ENCODE measurements around the gene EFNA5.

Gene EFNA5

DNA sequence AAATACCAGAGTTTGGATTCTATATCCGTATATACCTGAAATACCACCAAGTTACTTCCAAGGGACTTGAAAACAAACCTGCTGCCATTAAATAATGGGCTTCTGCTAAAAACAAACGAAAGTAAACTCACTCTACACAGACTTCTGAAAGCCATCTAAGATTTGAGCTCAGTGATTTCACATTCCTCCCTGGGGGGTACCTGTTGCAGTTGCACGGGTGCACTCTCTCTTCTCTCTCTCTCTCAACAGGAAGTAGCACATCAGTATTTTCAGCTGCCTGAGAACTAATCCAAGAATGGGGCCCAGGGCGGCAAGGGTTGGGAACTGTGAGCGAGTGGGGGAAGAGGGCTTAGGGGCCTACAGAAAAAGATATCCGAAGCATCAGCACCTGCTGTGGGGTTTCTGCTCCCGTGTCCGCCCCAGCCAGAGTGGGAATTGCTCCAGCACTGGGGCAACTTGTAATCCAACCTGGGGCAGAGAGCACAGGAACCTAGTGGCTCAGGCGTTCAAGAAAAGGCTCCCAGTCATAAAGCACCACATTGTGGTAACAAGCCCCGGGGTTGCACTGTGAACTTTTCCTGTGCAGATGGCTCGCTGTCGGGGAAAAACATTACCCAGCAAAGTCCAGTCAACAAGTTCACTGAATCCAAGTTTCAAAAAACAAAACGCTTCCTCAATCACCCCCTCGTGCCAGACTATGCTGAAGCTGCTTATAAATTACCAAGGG, 99.8 kb downstream of the EFNA5 start:
- DNase-seq (ENCODE audit: low read depth in 2 of 2) = no peak

DNA sequence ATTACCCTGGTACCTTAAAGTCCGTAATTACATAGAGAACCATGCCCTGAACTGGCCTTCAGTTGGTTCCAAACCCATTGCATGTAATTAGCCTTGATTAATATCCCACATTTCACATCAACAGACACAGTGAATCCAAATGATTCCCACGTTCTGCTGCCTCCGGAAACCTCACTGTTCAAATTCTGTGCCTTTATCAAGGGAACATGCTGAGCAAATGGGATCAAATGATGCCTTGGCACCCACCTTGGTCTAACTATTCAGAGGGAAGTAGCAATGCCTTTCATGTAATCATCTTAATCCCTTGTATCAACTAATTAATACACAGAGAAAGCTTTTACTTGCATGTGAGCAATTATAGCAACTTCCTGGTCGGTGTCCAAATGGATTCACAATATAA, 100.6 kb downstream of the EFNA5 start:
- no peak for DNase-seq (ENCODE audit: low read depth in 2 of 2)

DNA sequence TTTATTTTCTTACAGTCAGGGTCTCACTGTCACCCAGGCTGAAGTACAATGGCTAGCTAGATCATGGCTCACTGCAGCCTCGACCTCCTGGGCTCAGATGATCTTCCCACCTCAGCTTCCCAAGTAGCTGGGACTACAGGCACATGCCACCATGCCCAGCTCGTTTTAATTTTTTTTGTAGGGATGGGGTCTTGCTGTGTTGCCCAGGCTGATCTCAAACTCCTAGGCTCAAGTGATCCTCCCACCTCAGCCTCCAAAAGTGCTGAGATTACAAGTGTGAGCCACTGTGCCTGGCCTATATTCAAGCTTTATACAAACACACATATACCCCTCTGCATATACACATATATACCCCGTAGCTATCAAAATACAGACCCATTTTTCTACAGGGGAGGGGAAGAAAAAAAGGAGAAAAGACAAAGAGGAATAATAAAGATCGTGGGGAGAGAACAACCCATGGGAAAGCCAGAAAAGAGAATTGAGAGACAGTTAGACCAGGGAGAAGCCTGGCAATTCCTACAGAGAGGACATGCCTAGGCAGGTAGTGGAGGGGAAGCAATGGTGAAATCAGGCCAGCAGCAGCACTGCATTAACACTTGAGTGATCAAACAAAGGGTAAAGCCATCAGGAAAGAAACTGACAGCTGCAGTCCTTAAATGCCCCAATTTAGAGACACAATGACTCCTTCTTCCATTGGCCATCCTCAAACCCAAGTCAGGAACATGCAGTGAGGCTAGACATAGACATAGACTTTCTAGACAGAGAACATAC, 102.7 kb downstream of the EFNA5 start:
- no peak for DNase-seq (ENCODE audit: low read depth in 2 of 2)

DNA sequence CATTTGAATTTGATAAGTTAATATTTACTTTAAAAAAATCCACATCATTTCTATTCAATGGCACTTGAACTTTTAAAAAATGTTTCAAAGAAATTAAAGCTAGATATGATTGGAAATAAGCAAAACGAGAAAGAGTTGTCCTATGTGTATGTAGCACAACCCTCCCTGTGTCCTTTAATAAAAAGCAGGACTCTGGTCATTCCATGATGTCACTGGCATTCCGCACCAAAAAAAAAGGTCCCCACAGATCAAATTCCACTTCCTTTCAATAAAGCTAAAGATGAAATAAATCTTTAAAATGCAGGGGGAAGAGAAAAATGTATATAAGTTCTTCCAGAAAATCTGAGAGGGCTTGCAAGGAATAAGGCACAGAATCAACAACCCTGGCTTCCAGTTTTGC, 103.8 kb downstream of the EFNA5 start:
- no peak for DNase-seq (ENCODE audit: low read depth in 2 of 2)

DNA sequence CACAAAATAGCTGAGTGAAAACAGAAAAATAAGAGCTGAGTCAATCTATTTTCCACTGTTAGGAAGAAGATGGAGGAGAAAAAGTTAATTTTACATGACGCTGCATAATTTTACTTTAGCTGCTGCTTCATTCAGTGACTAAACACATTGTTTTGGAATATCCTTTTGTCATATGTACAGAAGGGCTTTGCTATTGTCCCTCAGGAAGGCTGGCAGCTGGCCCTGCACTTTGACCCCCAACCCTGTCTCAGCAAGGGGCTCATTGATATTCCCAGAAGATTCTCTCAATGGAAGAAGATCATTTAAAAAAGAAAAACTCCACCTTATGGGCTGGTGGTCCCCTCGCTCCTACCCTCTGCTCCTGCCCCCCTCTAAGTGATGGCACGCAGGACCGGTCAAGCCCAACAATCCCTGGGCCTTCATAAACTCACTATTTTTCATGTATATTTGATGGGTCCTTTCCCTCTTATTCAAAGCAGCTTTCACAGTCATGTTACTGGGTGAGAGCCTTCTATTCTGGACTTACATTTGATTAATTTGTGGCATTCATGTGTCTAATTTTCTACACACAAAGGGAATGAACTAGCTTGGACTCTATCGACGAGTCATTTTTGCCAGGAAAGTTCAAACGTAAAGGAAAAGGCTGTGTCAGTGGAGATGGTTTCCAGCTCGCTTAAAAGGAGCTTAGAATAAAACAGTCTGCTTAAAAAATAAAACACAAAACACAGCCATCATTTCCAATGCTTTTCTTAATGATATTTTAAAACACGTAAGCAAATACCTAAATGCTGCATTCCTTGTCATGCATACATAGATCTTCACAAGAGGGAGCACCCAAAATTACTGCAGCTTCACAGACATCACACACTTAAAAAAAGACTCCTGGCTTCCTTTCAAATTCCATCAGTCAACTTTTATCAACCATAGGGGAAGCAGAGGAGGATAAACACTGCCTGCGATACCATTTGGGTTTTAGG, 104.7 kb downstream of the EFNA5 start:
- no peak for DNase-seq (ENCODE audit: low read depth in 2 of 2)

DNA sequence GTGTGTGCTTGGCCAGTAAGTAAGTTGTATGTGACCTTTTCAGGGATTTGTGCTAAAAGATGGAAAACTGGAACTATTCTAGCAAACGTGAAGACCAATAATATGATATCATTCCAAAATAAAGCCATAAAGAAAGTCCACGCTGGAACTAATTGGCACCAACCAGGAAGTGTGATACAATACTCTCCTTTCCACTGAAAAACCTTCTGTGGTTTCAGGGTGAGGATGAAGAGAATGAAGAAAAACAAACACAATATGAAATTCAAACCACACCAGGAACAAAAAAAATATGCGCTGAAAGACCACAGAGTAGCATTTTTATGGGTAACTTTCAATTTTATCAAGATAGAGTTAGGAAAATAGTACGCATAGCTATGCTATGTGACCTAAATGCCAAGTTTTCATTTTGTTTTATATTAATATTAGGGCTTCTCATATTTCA, 105.8 kb downstream of the EFNA5 start:
- no peak for DNase-seq (ENCODE audit: low read depth in 2 of 2)

DNA sequence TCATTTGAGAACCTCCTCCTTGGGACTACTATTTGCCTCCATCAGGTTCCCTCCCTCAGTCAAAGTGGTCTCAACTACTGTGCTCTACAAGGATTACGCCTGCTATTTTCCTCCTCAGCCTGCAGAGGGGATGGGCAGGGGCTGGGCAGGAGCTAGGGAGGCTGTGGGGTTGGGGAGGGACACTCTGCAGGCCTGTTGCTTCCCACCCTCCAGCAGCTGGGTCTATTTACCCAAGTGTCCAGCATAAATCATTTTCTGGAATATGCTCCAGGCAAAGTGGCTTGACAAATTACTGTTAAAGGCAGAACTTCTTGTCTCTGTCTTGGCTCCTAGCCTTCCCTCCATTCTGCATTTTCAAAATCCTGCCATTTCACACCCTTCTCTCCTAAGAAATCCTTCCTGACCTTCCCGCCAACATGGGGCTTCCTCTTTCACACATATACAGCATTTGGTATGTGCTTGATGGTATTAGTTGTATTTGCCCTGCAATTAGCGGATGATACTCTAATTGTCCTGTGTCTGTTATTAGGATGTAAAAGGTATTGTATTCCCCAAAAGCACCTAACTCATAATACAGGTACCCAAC, 106.7 kb downstream of the EFNA5 start:
- DNase-seq (ENCODE audit: low read depth in 2 of 2) = no peak

DNA sequence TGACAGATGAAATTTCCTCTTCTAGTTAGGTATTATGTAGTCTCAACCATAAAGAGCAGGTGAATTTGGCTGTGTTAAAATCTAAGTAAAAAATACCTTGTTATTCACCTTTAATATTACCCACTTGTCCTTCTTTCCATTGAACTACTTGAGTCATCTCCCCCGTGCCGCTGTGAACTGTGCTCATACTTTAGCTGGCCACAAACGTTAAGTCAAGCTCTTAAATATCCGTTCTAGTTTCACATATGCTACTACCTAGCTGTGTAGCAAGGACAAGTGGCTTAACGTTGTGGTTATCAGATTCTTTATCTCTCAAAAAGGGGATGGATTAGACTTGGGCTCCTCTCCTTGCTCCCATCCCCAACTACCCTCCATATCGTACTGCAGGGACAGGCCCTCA, 110.4 kb downstream of the EFNA5 start:
- no peak for DNase-seq (ENCODE audit: low read depth in 2 of 2)

DNA sequence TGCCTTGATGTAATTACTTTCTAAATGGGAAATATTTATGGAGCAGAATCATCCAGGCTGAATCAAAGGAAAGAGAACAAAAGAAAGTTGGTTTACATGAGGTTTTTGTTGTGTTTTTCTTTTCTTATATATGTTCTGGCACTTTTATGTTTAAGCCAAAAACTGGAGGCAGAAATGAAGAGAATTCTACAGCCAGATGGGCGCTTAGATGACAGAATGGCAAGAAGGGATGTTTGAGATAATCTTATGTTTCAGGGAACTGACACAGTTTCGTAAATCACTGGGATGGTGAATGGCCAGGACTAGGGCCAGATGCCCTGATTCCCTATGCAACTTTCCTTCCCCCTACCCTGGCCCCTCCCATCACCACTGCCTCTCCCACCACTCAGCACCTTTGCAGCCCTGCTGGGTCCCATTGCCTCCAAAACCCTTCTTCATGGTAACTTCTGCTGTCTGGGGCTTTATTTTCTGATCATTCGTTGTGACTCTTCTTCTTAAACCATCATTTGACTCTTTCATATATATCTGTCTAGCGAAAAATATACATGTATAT, 111.8 kb downstream of the EFNA5 start:
- DNase-seq (ENCODE audit: low read depth in 2 of 2) = no peak

DNA sequence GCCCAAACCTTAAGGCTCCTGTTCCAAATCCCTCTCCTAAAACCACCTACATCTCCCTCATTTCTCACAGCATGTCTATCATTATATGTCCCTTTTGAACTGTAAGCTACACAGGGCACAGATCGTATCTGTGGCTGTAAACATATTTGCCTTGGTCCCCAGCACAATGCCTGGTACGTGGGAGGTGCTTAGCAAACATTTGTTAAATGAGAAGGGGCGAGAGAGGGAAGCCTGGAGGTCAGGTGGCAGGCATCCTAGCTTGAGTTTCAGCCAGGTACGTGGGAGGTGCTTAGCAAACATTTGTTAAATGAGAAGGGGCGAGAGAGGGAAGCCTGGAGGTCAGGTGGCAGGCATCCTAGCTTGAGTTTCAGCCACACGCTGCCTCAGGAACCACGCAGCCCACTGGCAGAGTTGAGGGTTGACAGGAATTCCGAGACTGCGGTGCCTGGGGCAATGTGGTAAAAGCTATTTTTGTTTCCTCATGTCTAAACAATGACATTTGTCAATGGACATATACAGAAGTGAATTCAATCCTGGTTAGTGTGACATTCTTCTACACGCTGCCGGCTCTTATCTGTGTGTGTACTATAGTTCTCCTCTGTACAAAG, 113.6 kb downstream of the EFNA5 start:
- DNase-seq (ENCODE audit: low read depth in 2 of 2) = no peak

DNA sequence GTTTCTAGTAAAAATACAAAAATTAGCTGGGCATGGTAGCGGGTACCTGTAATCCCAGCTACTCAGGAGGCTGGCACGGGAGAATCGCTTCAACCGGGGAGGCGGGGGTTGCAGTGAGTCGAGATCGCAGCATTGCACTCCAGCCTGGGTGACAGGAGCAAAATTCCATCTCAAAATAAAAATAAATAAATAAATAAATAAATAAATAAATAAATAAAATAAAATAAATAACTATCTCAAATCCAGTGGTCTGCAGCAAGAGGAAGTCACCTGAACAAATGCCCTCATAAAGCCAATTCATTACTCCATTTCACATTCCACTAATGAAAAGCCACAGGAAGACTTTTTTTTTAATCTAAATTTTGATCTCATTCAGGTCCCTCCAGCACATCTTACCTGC, 114.2 kb downstream of the EFNA5 start:
- DNase-seq (ENCODE audit: low read depth in 2 of 2) = no peak

DNA sequence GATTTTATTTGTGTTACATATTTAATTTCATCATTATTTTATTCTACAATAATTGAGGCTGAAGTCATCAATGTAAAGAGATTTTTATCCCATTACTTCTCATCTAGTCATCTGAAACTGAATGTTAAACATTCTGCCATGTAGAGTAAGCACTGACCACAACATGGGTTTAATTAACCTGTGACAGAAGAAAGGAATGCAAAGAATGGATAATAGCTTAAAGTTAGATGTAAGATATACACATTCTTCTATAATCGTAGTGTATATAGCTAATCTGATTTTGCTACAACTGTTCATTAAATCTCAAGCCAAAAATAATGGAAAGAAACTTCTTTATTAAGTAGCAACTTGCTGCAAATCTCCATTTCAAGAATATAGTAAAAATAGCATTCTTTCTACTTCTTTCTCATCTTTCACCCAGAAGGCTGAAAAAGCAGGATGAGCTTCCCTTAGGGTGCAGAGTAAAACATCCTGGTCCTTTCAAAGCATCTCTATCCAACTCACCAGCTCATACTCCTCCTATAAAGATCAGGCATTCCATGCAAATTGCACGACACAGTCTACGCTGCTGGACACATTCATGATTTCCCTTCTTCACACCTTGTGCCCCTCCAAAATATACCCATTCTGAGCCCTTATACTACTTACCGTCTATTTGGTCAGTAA, 115.2 kb downstream of the EFNA5 start:
- no peak for DNase-seq (ENCODE audit: low read depth in 2 of 2)

DNA sequence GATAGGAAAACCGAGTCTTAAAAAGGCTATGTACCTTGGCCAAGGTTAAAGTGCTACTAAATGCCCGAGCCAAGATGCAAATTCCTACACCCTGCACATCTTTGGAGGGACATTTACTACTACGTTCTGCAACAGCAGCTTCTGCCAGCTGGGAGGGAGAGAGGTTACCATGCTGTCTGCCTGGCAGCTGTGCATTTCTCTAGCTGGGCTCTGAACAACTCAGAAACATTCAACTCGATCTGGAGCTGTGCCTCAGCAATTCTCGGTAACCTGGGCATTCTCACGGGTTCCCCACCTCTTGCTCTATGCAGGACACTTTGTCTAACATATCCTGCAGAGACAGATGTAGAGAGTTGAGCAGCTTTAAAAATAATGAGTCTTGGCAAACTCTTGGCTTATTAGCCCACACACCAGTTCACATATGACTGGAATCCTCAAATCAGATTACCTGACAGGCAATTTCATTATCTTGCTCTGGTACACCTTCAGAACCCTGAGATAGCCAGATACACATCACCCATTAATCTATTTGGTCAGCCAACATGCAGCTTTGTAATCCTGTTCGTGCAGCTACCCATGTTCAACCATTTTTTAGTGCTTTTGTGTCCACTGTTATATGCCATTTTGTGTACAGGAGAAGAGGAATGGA, 115.8 kb downstream of the EFNA5 start:
- DNase-seq (ENCODE audit: low read depth in 2 of 2) = no peak

DNA sequence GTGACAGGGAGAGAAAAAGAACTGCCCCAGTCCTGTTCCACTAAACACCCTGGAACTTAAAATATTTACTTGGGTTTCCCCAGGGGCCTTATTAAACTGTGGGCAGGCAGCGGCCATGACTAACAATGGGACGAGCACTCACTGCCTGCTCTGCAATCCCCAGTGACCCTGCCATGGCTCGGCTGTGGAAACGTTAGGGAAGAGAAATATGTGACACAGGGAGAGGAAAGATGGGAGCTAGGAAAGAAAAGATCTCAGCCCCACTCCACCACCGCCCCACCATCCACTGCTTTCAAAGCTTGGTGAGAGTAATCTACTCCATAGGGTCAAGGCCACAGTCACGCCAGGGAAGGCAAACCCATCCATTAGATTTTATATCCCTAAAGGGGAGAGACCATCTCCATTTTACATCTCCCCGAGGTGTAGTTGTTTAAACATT, 117.6 kb downstream of the EFNA5 start:
- no peak for DNase-seq (ENCODE audit: low read depth in 2 of 2)

DNA sequence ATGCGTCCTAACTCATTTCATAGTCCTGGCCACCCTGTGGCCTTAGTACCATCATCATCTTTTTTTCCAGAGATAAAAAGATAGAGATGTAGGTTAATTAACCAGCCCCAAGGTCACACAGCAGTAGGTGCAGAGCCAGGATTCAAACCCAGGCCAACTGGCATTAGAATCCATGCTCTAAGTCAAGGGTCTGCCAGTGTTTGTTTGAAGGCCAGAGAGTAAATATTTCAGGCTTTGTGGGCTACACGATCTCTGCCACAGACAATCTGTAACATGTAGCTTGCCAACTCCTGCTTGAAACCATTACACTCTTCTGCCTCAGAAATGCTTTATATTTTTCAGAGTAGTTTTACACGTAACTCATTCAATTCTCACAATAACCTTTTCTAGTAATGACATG, 119.6 kb downstream of the EFNA5 start:
- DNase-seq (ENCODE audit: low read depth in 2 of 2) = no peak

DNA sequence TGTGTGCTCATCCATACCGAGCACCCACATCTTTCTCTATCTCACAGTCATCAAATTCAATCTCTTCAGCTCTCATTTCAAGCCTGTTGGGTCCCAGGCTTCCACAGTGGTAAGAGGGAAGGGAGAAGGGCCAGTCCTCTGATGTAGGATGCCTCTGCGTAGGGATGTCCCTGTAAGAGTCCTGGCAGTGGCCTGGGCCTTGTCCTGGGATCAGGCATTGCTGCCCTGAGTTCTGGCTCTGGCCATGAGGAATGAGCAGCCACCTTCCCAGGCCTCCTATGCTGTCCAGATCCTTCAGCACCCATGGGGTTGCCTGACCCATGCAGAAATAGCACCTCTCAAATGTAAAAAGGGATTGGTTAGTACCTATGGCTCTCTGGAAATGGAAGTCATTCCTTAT, 121.2 kb downstream of the EFNA5 start:
- DNase-seq (ENCODE audit: low read depth in 2 of 2) = no peak

DNA sequence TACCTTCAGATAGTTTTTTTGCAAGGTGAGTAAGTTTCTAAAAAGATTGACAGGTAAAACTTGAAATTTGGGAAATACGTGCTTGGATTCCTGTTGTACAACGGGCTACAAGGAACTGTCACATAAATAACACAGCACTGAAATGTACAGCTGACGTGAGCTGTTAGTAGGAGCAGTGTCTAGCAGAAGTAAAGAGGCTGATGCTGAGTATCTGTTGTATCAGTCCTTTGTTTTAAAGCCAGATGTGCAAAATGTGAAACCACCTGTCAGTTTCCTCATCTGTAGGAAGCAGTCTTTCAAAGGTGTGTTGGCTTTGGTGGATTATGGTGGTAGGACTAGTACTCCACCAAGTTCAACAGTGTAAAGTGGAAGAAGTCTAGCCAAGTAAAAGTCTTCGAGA, 122.3 kb downstream of the EFNA5 start:
- no peak for DNase-seq (ENCODE audit: low read depth in 2 of 2)

DNA sequence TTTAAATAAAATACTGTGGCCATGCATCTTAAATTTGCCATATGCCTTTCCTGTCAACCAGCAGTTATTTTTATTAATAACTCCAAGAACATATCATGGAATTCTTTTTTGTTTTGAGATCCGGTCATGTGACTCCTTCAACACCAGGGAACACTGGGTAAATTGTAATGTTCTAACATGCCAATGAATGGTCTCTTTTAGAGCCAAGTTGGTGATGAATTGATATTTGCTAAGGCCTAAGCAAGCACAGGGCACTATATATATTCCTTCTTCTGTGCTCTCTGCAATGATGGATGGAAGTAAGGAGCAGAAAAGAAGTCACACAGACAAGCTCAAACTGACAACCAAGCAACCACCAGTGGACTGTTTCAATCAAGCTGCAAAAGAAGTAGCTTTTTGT, 124.0 kb downstream of the EFNA5 start:
- DNase-seq (ENCODE audit: low read depth in 2 of 2) = no peak

DNA sequence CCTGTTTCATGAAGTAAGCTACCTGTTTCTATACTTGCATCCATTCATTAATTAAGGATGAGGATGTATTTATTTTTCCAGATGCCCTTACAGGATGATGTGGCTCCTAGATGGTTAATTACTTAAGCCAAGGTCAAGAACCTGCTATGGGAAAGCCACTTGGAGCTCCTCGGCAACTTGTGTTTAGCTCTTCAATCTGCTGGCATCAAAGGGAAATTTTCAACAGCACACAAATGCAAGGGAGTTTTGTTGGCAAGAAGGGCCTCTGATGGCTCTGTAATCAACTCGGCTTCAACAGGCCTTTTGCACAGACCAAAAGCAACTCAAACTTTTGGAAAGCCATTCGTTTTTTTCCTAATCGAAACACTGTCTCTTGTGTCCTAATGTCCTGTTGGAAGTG, 125.3 kb downstream of the EFNA5 start:
- DNase-seq (ENCODE audit: low read depth in 2 of 2) = no peak

DNA sequence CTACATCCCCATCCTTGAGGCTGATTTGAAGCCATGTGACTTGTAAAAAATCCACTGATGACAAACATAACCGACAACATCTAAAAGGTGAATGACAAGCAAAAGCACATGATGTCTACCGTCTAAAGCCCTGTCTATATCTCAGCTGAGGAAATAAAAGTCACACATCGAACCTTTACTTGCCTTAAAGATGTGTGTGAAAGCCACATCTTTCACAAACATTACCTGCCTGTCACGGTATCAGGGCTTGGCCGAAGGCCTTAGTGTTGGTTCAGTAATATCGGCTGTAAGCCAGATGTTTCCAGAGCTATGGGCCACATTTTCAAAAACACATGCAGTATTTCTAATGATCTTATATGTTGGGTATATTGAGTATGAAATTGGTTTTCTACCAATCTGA, 125.8 kb downstream of the EFNA5 start:
- DNase-seq (ENCODE audit: low read depth in 2 of 2) = no peak

Measured in activated CD8-positive, alpha-beta memory T cell treated with anti-CD3 and anti-CD28 coated beads for 4 hours (primary cell).